Measurements from ENCODE around the gene NXNL1.

NXNL1 gene

GRCh38 chr19:17456127-17456526 lies 4.6 kb downstream of the NXNL1 start:
- H3K4me3 ChIP-seq (ENCODE audit: low read depth, low read length) = no peak overlapping the region

- no peak overlapping the region for H3K4me3 ChIP-seq (ENCODE audit: low read depth, low read length)
Observed at GRCh38 chr19:17455308-17456123, 5.2 kb downstream of the NXNL1 start.

DNA sequence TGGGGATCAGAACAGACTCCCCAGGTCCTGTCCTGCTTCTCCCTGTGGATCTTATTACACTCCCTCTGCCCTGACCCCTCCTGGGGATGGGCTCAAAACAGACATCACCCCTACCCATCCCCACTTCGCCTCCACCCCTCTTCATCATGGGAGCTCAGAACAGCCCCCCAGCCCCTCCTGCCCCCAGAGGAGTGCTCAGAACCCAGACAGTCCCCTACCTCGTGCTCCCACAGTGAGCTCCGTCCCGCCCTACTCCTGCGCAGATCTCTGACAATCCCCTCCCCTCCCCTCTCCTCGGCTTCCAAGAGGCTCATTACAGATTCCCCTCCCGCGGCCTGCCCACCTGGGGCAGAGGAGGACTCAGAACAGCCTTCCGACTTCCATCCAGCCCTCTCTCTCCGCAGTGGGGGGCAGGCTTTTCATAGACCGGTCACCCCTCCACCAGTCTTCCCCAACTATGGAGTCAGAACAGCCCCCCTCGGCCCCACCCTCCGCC lies 6.1 kb downstream of the NXNL1 start:
- no peak overlapping the region for H3K4me3 ChIP-seq (ENCODE audit: low read depth, low read length)

DNA sequence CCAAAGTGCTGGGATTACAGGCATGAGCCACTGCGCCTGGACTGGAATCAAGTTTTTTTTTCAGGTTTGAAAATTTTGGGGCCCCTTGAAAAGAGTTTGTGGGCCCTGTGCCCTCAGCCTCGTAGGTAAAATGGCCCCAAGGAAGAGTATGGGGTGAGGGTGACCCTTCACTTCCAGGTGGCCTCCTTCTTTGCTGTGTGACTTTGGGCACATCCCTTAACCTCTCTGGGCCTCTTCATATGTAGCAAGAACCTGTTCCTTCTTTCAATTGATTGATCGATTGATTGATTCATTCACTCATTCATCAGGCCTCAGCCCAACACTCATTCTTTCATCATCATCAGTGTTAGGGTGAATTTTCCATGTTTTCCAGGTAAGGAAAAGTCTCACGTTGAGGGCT lies 8.9 kb downstream of the NXNL1 start:
- no peak overlapping the region for H3K4me3 ChIP-seq (ENCODE audit: low read depth, low read length)

DNA sequence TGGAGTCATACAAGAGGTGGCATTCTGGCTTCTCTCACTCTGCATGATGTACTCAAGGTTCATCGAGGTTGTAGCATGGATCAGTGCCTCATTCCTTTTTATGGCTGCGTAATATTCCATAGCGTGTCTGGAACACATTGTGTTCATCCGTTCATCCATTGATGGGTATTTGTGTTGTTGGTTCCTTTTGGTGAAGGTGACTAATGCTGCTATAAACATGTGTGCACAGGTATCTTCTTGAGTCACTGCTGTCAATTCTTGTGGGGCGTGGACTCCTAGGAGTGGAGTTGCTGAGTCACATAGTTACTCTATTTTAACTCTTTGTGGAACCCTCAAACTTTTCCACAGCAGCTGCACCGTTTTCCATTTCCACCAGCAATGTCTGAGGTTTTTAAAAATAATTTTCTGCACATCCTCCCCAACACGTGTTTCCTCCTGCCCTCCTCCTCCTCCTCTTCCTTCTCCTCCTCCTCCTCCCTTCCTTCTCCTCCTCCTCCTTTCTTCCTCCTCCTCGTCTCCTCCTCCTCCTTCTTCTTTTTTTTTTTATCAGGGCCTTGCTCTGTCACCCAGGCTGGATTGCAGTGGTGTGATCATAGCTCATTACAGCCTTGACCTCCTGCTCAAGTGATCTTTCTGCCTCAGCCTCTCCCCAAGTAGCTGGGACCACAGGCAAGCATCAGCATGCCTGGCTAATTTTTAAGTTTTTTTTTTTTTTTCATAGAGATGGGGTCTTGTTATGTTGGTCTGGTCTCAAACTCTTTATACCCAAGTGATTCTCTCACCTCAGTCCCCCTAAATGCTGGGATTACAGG lies 10.3 kb downstream of the NXNL1 start:
- H3K4me3 ChIP-seq (ENCODE audit: low read depth, low read length) = no peak overlapping the region

DNA sequence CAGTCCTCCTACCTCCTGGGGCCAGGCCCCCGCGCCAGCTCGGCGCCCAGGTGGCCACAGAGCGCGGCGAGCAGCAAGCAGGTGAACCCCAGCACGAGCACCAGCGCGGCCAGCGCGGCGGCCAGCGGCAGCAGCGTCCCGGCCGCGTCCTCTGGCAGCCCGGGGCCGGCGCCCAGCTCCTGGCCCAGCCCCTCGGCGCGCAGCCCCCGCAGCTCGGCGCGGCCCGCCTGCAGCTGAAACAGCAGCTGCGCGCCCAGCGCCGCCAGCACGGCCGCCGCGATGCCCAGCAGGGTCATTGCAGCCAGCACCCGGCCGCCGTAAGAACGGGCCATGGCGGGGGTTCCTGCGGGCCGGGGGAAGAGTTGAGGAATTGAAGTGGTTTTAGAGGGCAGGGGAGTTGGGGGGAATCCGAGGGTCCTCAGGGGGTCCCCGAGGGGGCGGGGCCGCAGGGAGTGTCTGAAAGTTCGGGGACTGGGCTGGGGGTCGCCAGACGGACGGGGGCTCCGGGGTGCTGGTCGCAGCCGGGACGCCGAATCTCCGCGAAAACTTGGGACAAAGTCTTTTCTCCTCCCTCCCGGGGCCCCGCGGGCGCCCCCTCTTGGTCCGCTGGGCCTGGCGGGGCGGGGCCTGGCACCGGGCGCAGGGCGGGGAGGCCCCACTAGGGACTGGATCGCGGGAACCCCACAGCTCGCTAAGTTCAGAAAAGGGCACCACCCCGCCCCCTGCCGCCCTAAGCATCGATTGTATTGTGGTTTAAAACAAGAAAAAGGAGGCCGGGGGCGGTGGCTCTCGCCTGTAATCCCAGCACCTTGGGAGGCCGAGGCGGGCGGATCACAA lies 12.4 kb downstream of the NXNL1 start, which contains the start of gene TMEM221:
TMEM221 (minus strand) TSS at position 538 of the 837 bp plus-strand sequence; CDS start at position 332, 206 bp downstream.
- peak within 1 kb of the TSS; percentile 29 for H3K4me3 ChIP-seq (ENCODE audit: low read depth, low read length)

GRCh38 chr19:17447704-17448130 lies 13.0 kb downstream of the NXNL1 start:
- H3K4me3 ChIP-seq (ENCODE audit: low read depth, low read length) = peak overlapping the region; percentile 29

- no peak overlapping the region for H3K4me3 ChIP-seq (ENCODE audit: low read depth, low read length)
Observed at GRCh38 chr19:17445526-17446165, 15.1 kb downstream of the NXNL1 start.

DNA sequence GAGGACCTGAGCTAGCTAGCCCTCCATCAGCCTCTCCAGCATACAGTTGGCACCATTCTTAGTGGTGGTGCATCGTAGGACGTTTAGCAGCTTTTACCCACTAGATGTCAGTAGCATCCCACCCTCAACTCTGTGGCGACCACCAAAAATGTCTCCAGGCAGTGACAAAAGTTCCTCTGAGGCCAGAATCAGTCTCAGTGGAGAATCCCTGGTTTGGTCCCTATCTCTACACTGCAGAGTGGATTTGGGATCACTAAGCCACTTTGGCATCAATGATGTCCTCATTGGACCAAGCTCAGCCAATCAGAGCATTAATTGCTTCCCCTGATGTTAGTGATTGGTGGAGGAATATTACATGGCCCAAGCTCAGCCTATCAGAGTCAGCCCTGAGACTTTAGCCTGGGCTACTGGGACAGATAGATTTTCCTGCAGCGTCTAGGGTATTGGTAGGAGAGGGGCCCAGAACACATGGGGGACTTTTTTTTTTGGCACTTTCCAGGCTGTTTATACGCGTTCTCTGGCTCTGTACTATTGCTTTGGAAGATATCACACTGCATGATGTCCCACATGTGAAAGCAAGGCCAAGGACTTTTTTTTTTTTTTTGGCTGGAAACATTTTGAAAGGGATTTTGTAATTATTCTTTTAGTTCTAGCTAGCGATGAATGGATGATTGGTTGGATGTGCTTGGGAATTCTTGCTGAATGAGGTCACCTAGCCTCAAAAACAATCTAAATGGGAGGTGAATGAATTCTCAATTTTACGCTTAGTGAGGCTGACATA lies 19.3 kb downstream of the NXNL1 start:
- no peak overlapping the region for H3K4me3 ChIP-seq (ENCODE audit: low read depth, low read length)

DNA sequence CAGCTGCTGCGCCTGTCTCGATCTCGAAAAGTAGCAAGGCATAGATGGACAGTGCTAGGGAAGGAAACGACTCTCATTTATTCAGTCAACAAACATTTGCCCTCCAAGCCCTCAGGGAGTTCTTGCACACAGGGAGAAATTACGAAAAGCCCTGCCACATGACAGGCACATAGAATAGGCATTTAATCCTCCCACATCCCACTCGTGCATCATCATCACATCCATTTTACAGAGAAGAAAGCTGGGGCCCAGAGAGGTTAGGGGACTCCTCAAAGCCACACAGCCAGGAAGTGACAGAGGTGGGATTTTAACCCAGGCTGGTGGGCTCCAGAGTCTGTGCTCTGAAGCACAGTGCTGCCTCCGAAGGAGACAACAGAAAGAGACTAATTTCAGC lies 23.9 kb downstream of the NXNL1 start:
- no peak overlapping the region for H3K4me3 ChIP-seq (ENCODE audit: low read depth, low read length)

GRCh38 chr19:17436094-17436873 lies 24.4 kb downstream of the NXNL1 start:
- no peak overlapping the region for H3K4me3 ChIP-seq (ENCODE audit: low read depth, low read length)

DNA sequence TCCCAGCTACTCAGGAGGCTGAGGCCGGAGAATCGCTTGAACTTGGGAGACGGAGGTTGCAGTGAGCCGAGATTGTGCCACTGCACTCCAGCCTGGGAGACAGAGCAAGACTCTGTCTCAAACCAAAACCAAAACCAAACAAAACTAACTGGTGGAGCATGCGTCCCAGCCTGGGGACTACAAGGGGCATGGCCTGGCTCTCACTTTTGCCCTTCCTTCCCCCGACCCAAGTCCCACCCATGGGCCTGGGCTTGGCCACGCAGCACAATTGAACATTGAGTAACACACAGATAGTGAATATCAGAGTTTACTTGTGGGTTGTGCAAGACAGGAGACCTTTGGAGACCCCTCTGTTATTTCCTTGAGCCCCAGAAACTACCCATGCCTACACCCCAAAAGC lies 25.5 kb downstream of the NXNL1 start:
- H3K4me3 ChIP-seq (ENCODE audit: low read depth, low read length) = no peak overlapping the region

DNA sequence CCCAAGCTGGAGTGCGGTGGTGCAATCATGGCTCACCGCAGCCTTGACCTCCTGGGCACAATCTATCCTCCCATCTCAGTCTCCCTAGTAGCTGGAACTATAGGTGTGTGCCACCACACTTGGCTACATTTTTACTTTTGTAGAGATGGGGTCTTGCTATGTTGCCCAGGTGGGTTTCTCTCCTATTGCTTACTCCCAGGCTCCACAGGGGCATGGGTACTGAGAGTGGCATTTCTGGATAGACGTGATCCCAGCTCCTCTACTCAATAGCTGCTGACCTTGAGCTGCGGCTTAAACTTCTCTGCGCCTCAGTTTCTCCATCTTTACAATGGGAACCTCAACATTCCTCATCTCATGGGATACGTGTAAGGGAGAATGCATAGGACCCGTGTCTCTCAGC lies 29.3 kb downstream of the NXNL1 start:
- H3K4me3 ChIP-seq (ENCODE audit: low read depth, low read length) = no peak overlapping the region

- H3K4me3 ChIP-seq (ENCODE audit: low read depth, low read length) = no peak overlapping the region
Observed at GRCh38 chr19:17429641-17430113, 31.0 kb downstream of the NXNL1 start.

DNA sequence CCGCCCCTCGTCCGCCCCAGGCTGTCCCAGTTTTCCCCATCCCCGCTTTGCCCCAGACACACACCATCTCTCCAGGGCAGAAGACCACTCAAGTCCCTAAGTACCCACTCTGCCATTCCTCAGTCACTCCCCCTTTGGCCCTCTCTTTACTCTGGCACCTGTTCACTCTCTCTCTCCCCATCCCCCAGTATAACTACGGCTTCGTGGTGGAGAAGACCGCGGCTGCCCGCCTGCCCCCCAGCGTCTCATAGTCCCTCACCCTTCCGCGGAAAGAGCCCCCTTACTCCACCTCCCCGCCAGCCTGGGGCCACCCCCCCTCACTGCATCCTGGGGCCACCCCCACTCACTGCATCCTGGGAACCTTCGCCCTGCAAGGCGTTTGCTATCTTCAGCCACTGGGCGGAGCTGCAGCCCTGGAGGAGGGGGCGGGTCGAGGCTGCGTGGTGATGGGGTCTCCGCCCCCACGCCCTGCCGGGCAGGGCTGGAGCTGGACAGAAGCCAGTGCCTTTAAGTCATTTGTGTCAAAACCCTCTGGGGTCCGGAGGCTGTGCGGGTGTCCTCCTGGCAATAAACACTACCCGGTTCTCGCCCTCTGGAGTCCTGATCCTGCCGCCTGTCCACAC lies 35.9 kb downstream of the NXNL1 start:
- peak overlapping the region; percentile 30 for H3K4me3 ChIP-seq (ENCODE audit: low read depth, low read length)

- no peak overlapping the region for H3K4me3 ChIP-seq (ENCODE audit: low read depth, low read length)
Observed at GRCh38 chr19:17423429-17424208, 37.1 kb downstream of the NXNL1 start.

DNA sequence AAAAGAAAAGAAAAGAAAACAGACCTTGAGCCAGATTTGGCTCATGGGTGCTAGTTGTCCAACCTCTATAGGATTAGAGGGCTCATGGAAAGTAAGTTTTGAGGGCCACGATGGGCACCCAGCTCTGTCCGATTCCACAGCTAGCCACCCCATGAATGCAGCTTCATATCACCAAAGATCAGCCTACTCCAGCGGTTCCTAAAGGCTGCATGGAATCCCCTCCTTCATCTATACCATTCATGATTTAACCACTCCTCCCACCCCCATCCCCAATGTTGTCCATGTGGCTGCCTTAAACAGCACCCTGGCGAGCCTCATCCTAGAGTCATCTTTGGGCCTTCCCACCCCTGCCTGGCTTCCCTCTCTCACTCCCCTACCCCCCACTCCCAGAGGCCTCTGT lies 38.8 kb downstream of the NXNL1 start:
- H3K4me3 ChIP-seq (ENCODE audit: low read depth, low read length) = no peak overlapping the region

Measured in iPS-11a (cell line).